Epithelial cell of proximal tubule (primary cell): ENCODE data around the gene FAM237A. TPM values are rescaled to one million over a fixed set of nuclear protein-coding genes. Genes with fewer than 3 reads are reported as not detected.

Experiments used
- DNase-seq: peaks from one replicate; pipeline ENCODE4 v3.0.0-alpha.2; 2011; ENCODE audit warnings: low read depth
- H3K4me3 ChIP-seq: 2 replicates; pipeline ENCODE4 v1.5.1; 2011; ENCODE audit warnings: low read depth, mild to moderate bottlenecking, low read length
- CTCF ChIP-seq: conservative IDR thresholded peaks from 2 replicates; pipeline ENCODE4 v1.5.1; 2012; ENCODE audit warnings: low read depth, mild to moderate bottlenecking, low read length
- total RNA-seq: library from RNA; depleted of rRNA; stranded (reverse); fragments of >200 nt; gene quantifications from 2 replicates; pipeline ENCODE4 v1.2.3, GENCODE V29; 2015

Gene FAM237A
- total RNA-seq, 1 donor from 2014 or later: not detected

- DNase-seq: no peak
- no peak for TF ChIP-seq CTCF
- no peak overlapping the region for H3K4me3 ChIP-seq
Observed at GRCh38 chr2:206639636-206640035, 2.7 kb upstream of the FAM237A start.

- no peak for DNase-seq
- no peak for TF ChIP-seq CTCF
- H3K4me3 ChIP-seq: no peak overlapping the region
Observed at GRCh38 chr2:206641226-206641625, 1.1 kb upstream of the FAM237A start.

GRCh38 chr2:206647985-206648384 lies 5.7 kb downstream of the FAM237A start:
- no peak for DNase-seq
- no peak for TF ChIP-seq CTCF
- H3K4me3 ChIP-seq: no peak overlapping the region

GRCh38 chr2:206657087-206657486 lies 14.8 kb downstream of the FAM237A start:
- TF ChIP-seq CTCF: no peak
- H3K4me3 ChIP-seq: no peak overlapping the region
- DNase-seq: no peak

GRCh38 chr2:206665251-206665650 lies 23.0 kb downstream of the FAM237A start:
- H3K4me3 ChIP-seq: no peak overlapping the region
- no peak for DNase-seq
- no peak for TF ChIP-seq CTCF

- H3K4me3 ChIP-seq: no peak overlapping the region
- no peak for TF ChIP-seq CTCF
- no peak for DNase-seq
Observed at GRCh38 chr2:206670531-206671319, 28.4 kb downstream of the FAM237A start.

GRCh38 chr2:206683546-206683945 lies 41.3 kb downstream of the FAM237A start:
- no peak for TF ChIP-seq CTCF
- H3K4me3 ChIP-seq: no peak overlapping the region
- no peak for DNase-seq
